ENCODE results near the gene RASA3. TPM values are rescaled to one million over a fixed set of nuclear protein-coding genes. Genes with fewer than 3 reads are reported as not detected.

RASA3 gene
- total RNA-seq, 2 donors from 2014 or later: 8.6 to 12.5 TPM

GRCh38 chr13:113977976-113978375 is 154.4 kb downstream of the RASA3 start:
- WGBS: 57% methylated on average over 13 of the region's 13 CpGs
- intact Hi-C loops (cut with DNase I): loop anchor here (10.0 kb wide), 1 partner anchor 157 kb away; the partner anchor contains the start of gene RASA3
- Histone ChIP-seq H3K27ac (no peak overlapping the region), H3K4me1 (replicated peaks) (no peaks in the 10 kb centered on the region), H3K27me3 (replicated peaks; ENCODE audit: insufficient read depth) (no peaks in the 10 kb centered on the region), H3K4me3 (no peak overlapping the region), H3K9me3 (no peaks in the 10 kb centered on the region), H3K36me3 (no peaks in the 10 kb centered on the region)
- DNase-seq (ENCODE audit: low spot score): no peak
- no peak for TF ChIP-seq POLR2AphosphoS5 (IDR thresholded peaks at IDR 0.05)

GRCh38 chr13:113976711-113977684 is 155.4 kb downstream of the RASA3 start:
- no peak for DNase-seq (ENCODE audit: low spot score)
- no peaks in the 10 kb centered on the region for H3K36me3 ChIP-seq
- H3K4me3 ChIP-seq: no peak overlapping the region
- H3K27ac ChIP-seq: no peak overlapping the region
- no peaks in the 10 kb centered on the region for H3K27me3 ChIP-seq (replicated peaks; ENCODE audit: insufficient read depth)
- intact Hi-C loops (cut with DNase I): loop anchor here (10.0 kb wide), 1 partner anchor 158 kb away; the partner anchor contains the start of gene RASA3
- H3K4me1 ChIP-seq (replicated peaks): no peaks in the 10 kb centered on the region
- TF ChIP-seq POLR2A (IDR thresholded peaks at IDR 0.05) (no peak), CTCF (IDR thresholded peaks at IDR 0.05) (no peak), POLR2AphosphoS5 (IDR thresholded peaks at IDR 0.05) (no peak)
- no peaks in the 10 kb centered on the region for H3K9me3 ChIP-seq
- 77% methylated on average over 21 of the region's 21 CpGs for WGBS

- H3K4me3 ChIP-seq: no peak overlapping the region
- no peak for DNase-seq (ENCODE audit: low spot score)
- no peaks in the 10 kb centered on the region for H3K9me3 ChIP-seq
- peaks cover 8% of the 10 kb centered on the region for H3K4me1 ChIP-seq (replicated peaks)
- no peak for TF ChIP-seq POLR2A (IDR thresholded peaks at IDR 0.05)
- H3K27me3 ChIP-seq (replicated peaks; ENCODE audit: insufficient read depth): no peaks in the 10 kb centered on the region
- no peaks in the 10 kb centered on the region for H3K36me3 ChIP-seq
- no peak overlapping the region for H3K27ac ChIP-seq
- 95% methylated on average over 15 of the region's 15 CpGs for WGBS
- intact Hi-C loops (cut with DNase I): loop anchor here (10.0 kb wide), 1 partner anchor 159 kb away; the partner anchor contains the start of gene RASA3
Observed at GRCh38 chr13:113975416-113975815, 157.0 kb downstream of the RASA3 start.

GRCh38 chr13:113974304-113975281 is 157.8 kb downstream of the RASA3 start:
- no peak for DNase-seq (ENCODE audit: low spot score)
- no peak for TF ChIP-seq CTCF (IDR thresholded peaks at IDR 0.05)
- no peak for TF ChIP-seq POLR2A (IDR thresholded peaks at IDR 0.05)
- no peak for TF ChIP-seq POLR2AphosphoS5 (IDR thresholded peaks at IDR 0.05)
- peaks cover 8% of the 10 kb centered on the region for H3K4me1 ChIP-seq (replicated peaks)
- no peaks in the 10 kb centered on the region for H3K27me3 ChIP-seq (replicated peaks; ENCODE audit: insufficient read depth)
- no peak overlapping the region for H3K27ac ChIP-seq
- 93% methylated on average over 48 of the region's 56 CpGs for WGBS
- H3K9me3 ChIP-seq: no peaks in the 10 kb centered on the region
- intact Hi-C loops (cut with DNase I): loop anchor here (10.0 kb wide), 1 partner anchor 160 kb away; the partner anchor contains the start of gene RASA3
- no peaks in the 10 kb centered on the region for H3K36me3 ChIP-seq
- H3K4me3 ChIP-seq: no peak overlapping the region

- 89% methylated on average over 44 of the region's 44 CpGs for WGBS
- H3K36me3 ChIP-seq: no peaks in the 10 kb centered on the region
- DNase-seq (ENCODE audit: low spot score): no peak
- H3K4me3 ChIP-seq: no peak within 1 kb of the TSS
- H3K9me3 ChIP-seq: no peaks in the 10 kb centered on the region
- H3K4me1 ChIP-seq (replicated peaks): peaks cover 8% of the 10 kb centered on the region
- no peak within 1 kb of the TSS for H3K27ac ChIP-seq
- TF ChIP-seq POLR2A (IDR thresholded peaks at IDR 0.05) (no peak), CTCF (IDR thresholded peaks at IDR 0.05) (no peak), POLR2AphosphoS5 (IDR thresholded peaks at IDR 0.05) (no peak)
- H3K27me3 ChIP-seq (replicated peaks; ENCODE audit: insufficient read depth): no peaks in the 10 kb centered on the region
- intact Hi-C loops (cut with DNase I): loop anchor here (10.0 kb wide), 1 partner anchor 161 kb away; the partner anchor contains the start of gene RASA3
Observed at GRCh38 chr13:113973218-113974164, 158.9 kb downstream of the RASA3 start, which contains the start of gene C13orf46. Gene C13orf46, minus strand, starts transcription at chr13:113974076. Its CDS starts 79 bp downstream, at chr13:113973997.
